HT-29 (cell line): Measurements from ENCODE around the gene ACACB. TPM values are rescaled to one million over a fixed set of nuclear protein-coding genes. Genes with fewer than 3 reads are reported as not detected.

Experiments used
- DNase-seq: peaks from one replicate; pipeline ENCODE4 v3.0.0-alpha.2; 2015; ENCODE audit warnings: low spot score
- total RNA-seq: library from RNA; depleted of rRNA; stranded (reverse); fragments of >200 nt; shearing (Covaris generic); gene quantifications from 2 replicates; pipeline ENCODE4 v1.2.3, GENCODE V29; 2014

Gene ACACB
- total RNA-seq, 1 experiment from 2014 or later = 4.8 TPM

GRCh38 chr12:109277255-109277898 lies 161.0 kb downstream of the ACACB start:
- DNase-seq = no peak

GRCh38 chr12:109277899-109278762 lies 161.7 kb downstream of the ACACB start:
- no peak for DNase-seq

GRCh38 chr12:109278912-109279311 lies 162.5 kb downstream of the ACACB start:
- DNase-seq = no peak

- no peak for DNase-seq
Observed at GRCh38 chr12:109279525-109279924, 163.1 kb downstream of the ACACB start.

- no peak for DNase-seq
Observed at GRCh38 chr12:109281452-109281851, 165.1 kb downstream of the ACACB start.

GRCh38 chr12:109284392-109284791 lies 168.0 kb downstream of the ACACB start:
- no peak for DNase-seq

- DNase-seq = no peak
Observed at GRCh38 chr12:109286252-109286651, 169.9 kb downstream of the ACACB start.

GRCh38 chr12:109286652-109287051 lies 170.3 kb downstream of the ACACB start:
- DNase-seq = no peak

GRCh38 chr12:109287181-109287580 lies 170.8 kb downstream of the ACACB start:
- no peak for DNase-seq

GRCh38 chr12:109287811-109288469 lies 171.6 kb downstream of the ACACB start:
- no peak for DNase-seq

- DNase-seq = no peak
Observed at GRCh38 chr12:109288571-109288970, 172.2 kb downstream of the ACACB start.

GRCh38 chr12:109289004-109289403 lies 172.6 kb downstream of the ACACB start:
- DNase-seq = no peak

GRCh38 chr12:109289551-109289950 lies 173.2 kb downstream of the ACACB start:
- no peak for DNase-seq

GRCh38 chr12:109290061-109290460 lies 173.7 kb downstream of the ACACB start:
- no peak for DNase-seq

- DNase-seq = no peak
Observed at GRCh38 chr12:109291117-109291516, 174.7 kb downstream of the ACACB start.

- peak; percentile 43 for DNase-seq
Observed at GRCh38 chr12:109291521-109292341, 175.3 kb downstream of the ACACB start.

GRCh38 chr12:109292342-109292711 lies 175.9 kb downstream of the ACACB start:
- no peak for DNase-seq

GRCh38 chr12:109293106-109293505 lies 176.7 kb downstream of the ACACB start:
- DNase-seq = no peak

- no peak for DNase-seq
Observed at GRCh38 chr12:109294286-109294796, 178.0 kb downstream of the ACACB start.

GRCh38 chr12:109295764-109296425 lies 179.5 kb downstream of the ACACB start:
- no peak for DNase-seq

GRCh38 chr12:109296431-109296830 lies 180.0 kb downstream of the ACACB start:
- DNase-seq = no peak
